HEK293 (cell line): Measurements from ENCODE around the gene BCL6B.

Source experiments
- ELK4 ChIP-seq: IDR thresholded peaks from 2 replicates; pipeline ENCODE4 v1.6.1; 2011; ENCODE audit warnings: mild to moderate bottlenecking, low read depth, low read length, borderline replicate concordance
- KLF1 ChIP-seq: fragments of 450-650 bp; formaldehyde crosslinking; IDR thresholded peaks from 2 replicates; pipeline ENCODE4 v1.5.1; 2016; ENCODE audit warnings: missing biosample characterization, missing genetic modification characterization
- KLF10 ChIP-seq: fragments of 450-650 bp; IDR thresholded peaks from 2 replicates; pipeline ENCODE4 v1.5.1; 2018; ENCODE audit warnings: missing biosample characterization, mild to moderate bottlenecking, missing genetic modification characterization
- PRDM6 ChIP-seq: fragments of 450-650 bp; formaldehyde crosslinking; IDR thresholded peaks from 2 replicates; pipeline ENCODE4 v1.5.1; 2017; ENCODE audit warnings: missing biosample characterization, missing genetic modification characterization
- RBAK ChIP-seq: fragments of 450-650 bp; formaldehyde crosslinking; IDR thresholded peaks from 2 replicates; pipeline ENCODE4 v1.5.1; 2016; ENCODE audit warnings: missing biosample characterization, missing genetic modification characterization
- ZBTB11 ChIP-seq: fragments of 450-650 bp; formaldehyde crosslinking; conservative IDR thresholded peaks from 2 replicates; pipeline ENCODE4 v1.5.1; 2016; ENCODE audit warnings: low read depth, missing biosample characterization, missing genetic modification characterization
- ZBTB21 ChIP-seq: fragments of 450-650 bp; formaldehyde crosslinking; IDR thresholded peaks from 2 replicates; pipeline ENCODE4 v1.5.1; 2017; ENCODE audit warnings: missing biosample characterization, missing genetic modification characterization
- ZBTB7A ChIP-seq: fragments of 450-650 bp; formaldehyde crosslinking; IDR thresholded peaks from 2 replicates; pipeline ENCODE4 v1.5.1; 2016; ENCODE audit warnings: low read depth, missing biosample characterization, missing genetic modification characterization
- ZNF138 ChIP-seq: fragments of 450-650 bp; formaldehyde crosslinking; IDR thresholded peaks from 2 replicates; pipeline ENCODE4 v1.5.1; 2016; ENCODE audit warnings: missing biosample characterization, missing genetic modification characterization, borderline replicate concordance
- ZNF175 ChIP-seq: fragments of 450-650 bp; formaldehyde crosslinking; IDR thresholded peaks from 2 replicates; pipeline ENCODE4 v1.5.1; 2016; ENCODE audit warnings: missing biosample characterization, missing genetic modification characterization
- ZNF221 ChIP-seq: fragments of 450-650 bp; formaldehyde crosslinking; IDR thresholded peaks from 2 replicates; pipeline ENCODE4 v1.5.1; 2017; ENCODE audit warnings: missing biosample characterization, missing genetic modification characterization, borderline replicate concordance
- ZNF280C ChIP-seq: fragments of 450-650 bp; formaldehyde crosslinking; IDR thresholded peaks from 2 replicates; pipeline ENCODE4 v1.5.1; 2016; ENCODE audit warnings: missing biosample characterization, missing genetic modification characterization
- ZNF510 ChIP-seq: fragments of 450-650 bp; formaldehyde crosslinking; IDR thresholded peaks from 2 replicates; pipeline ENCODE4 v1.5.1; 2018; ENCODE audit warnings: mild to moderate bottlenecking, missing genetic modification characterization, missing biosample characterization; ENCODE audit not compliant: insufficient replicate concordance
- ZNF624 ChIP-seq: fragments of 450-650 bp; formaldehyde crosslinking; IDR thresholded peaks from 2 replicates; pipeline ENCODE4 v1.5.1; 2017; ENCODE audit warnings: missing biosample characterization, missing genetic modification characterization
- ZNF692 ChIP-seq: fragments of 450-650 bp; formaldehyde crosslinking; IDR thresholded peaks from 2 replicates; pipeline ENCODE4 v1.5.1; 2016; ENCODE audit warnings: missing biosample characterization, missing genetic modification characterization
- ZNF837 ChIP-seq: fragments of 450-650 bp; formaldehyde crosslinking; IDR thresholded peaks from 2 replicates; pipeline ENCODE4 v1.5.1; 2016; ENCODE audit warnings: missing biosample characterization, missing genetic modification characterization
- ZSCAN5A ChIP-seq: fragments of 450-650 bp; formaldehyde crosslinking; IDR thresholded peaks from 2 replicates; pipeline ENCODE4 v1.5.1; 2016; ENCODE audit warnings: missing biosample characterization, missing genetic modification characterization
- TF ChIP-seq, protein P1 (sequence below): fragments of 450-650 bp; formaldehyde crosslinking; IDR thresholded peaks from 2 replicates; pipeline ENCODE4 v1.5.1; 2016; ENCODE audit warnings: missing biosample characterization, missing genetic modification characterization
- TF ChIP-seq, protein P2 (sequence below): fragments of 450-650 bp; formaldehyde crosslinking; IDR thresholded peaks from 2 replicates; pipeline ENCODE4 v1.5.1; 2016; ENCODE audit warnings: missing biosample characterization, missing genetic modification characterization

Gene BCL6B

GRCh38 chr17:7014261-7014994 is 8.4 kb upstream of the BCL6B start (continued):
- TF ChIP-seq ZNF624 (tag by site-specific recombination) (no peak), ZNF138 (tag by site-specific recombination) (no peak), ZBTB21 (tag by site-specific recombination) (peak; percentile 91), ZNF837 (tag by site-specific recombination) (no peak), ZNF175 (tag by site-specific recombination) (no peak), ZNF221 (no peak), ZNF510 (tag by site-specific recombination) (no peak), ZSCAN5A (peak; percentile 77; the same call in 1 of the 2 replicates), ZBTB11 (tag by site-specific recombination) (peak; percentile 89), KLF10 (peak; percentile 76), ZBTB7A (tag by site-specific recombination) (no peak), ZNF692 (tag by site-specific recombination) (peak; percentile 80), PRDM6 (tag by site-specific recombination) (no peak), RBAK (tag by site-specific recombination) (no peak), KLF1 (tag by site-specific recombination) (peak; percentile 42; the same call in 1 of the 2 replicates), ELK4 (no peak), ZNF280C (tag by site-specific recombination) (no peak)
- TF ChIP-seq, protein P1, sequence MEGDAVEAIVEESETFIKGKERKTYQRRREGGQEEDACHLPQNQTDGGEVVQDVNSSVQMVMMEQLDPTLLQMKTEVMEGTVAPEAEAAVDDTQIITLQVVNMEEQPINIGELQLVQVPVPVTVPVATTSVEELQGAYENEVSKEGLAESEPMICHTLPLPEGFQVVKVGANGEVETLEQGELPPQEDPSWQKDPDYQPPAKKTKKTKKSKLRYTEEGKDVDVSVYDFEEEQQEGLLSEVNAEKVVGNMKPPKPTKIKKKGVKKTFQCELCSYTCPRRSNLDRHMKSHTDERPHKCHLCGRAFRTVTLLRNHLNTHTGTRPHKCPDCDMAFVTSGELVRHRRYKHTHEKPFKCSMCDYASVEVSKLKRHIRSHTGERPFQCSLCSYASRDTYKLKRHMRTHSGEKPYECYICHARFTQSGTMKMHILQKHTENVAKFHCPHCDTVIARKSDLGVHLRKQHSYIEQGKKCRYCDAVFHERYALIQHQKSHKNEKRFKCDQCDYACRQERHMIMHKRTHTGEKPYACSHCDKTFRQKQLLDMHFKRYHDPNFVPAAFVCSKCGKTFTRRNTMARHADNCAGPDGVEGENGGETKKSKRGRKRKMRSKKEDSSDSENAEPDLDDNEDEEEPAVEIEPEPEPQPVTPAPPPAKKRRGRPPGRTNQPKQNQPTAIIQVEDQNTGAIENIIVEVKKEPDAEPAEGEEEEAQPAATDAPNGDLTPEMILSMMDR (tag by site-specific recombination), result peak; percentile 85
- TF ChIP-seq, protein P2, sequence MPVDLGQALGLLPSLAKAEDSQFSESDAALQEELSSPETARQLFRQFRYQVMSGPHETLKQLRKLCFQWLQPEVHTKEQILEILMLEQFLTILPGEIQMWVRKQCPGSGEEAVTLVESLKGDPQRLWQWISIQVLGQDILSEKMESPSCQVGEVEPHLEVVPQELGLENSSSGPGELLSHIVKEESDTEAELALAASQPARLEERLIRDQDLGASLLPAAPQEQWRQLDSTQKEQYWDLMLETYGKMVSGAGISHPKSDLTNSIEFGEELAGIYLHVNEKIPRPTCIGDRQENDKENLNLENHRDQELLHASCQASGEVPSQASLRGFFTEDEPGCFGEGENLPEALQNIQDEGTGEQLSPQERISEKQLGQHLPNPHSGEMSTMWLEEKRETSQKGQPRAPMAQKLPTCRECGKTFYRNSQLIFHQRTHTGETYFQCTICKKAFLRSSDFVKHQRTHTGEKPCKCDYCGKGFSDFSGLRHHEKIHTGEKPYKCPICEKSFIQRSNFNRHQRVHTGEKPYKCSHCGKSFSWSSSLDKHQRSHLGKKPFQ (tag by site-specific recombination), result no peak
